HepG2 (cell line): ENCODE measurements around the gene STRIT1. TPM values are rescaled to one million over a fixed set of nuclear protein-coding genes. Genes with fewer than 3 reads are reported as not detected.

Experiments used
- ISX ChIP-seq: sonication (generic); formaldehyde crosslinking; conservative IDR thresholded peaks from 2 replicates; pipeline ENCODE4 v1.5.0; 2020; ENCODE audit warnings: missing genetic modification reagents
- PCBP2 ChIP-seq: fragments of 200-400 bp; formaldehyde crosslinking; optimal IDR thresholded peaks from 2 replicates; pipeline ENCODE3; 2018; ENCODE audit warnings: low read length, low read depth; ENCODE audit not compliant: poor library complexity, severe bottlenecking
- ZNF253 ChIP-seq: sonication (generic); formaldehyde crosslinking; IDR thresholded peaks from 2 replicates; pipeline ENCODE4 v1.8.0; 2022; ENCODE audit warnings: mild to moderate bottlenecking, missing genetic modification reagents, borderline replicate concordance
- ZNF34 ChIP-seq: sonication (generic); formaldehyde crosslinking; IDR thresholded peaks from 2 replicates; pipeline ENCODE4 v1.4.0; 2020; ENCODE audit warnings: mild to moderate bottlenecking, missing genetic modification reagents, borderline replicate concordance
- polyA plus RNA-seq, 8 experiments: library from polyadenylated mRNA; depleted of rRNA in 3 of 8; stranded (reverse) in 7 of 8; unstranded in 1 of 8; fragments of >200 nt; fragmentation: Illumina TruSeq in 4 of 8; extraction: Trizol in 4 of 8; gene quantifications; 2 replicates each; pipeline versions ENCODE4 v1.2.1 to v1.2.3, GENCODE V29; 2011 to 2016; ENCODE audit warnings: low read depth in 4 of 8, missing spikeins in 1 of 8, mixed read lengths in 1 of 8; ENCODE audit not compliant: insufficient read depth in 1 of 8
- total RNA-seq, 5 experiments: library from RNA; depleted of rRNA; stranded (reverse); fragments of >200 nt; fragmentation: Illumina TruSeq; extraction: Trizol; gene quantifications; 2 replicates each; pipeline ENCODE4 v1.2.3, GENCODE V29; 2016; ENCODE audit warnings: low read depth in 1 of 5
- TF ChIP-seq, protein P1 (sequence below): sonication (generic); formaldehyde crosslinking; IDR thresholded peaks from 2 replicates; pipeline ENCODE4 v1.4.0; 2020; ENCODE audit warnings: missing genetic modification reagents, borderline replicate concordance
- TF ChIP-seq, protein P2 (sequence below): sonication (generic); formaldehyde crosslinking; IDR thresholded peaks from 2 replicates; pipeline ENCODE4 v1.4.0; 2020; ENCODE audit warnings: mild to moderate bottlenecking, missing genetic modification reagents
- TF ChIP-seq, protein P3 (sequence below): sonication (generic); formaldehyde crosslinking; IDR thresholded peaks from 2 replicates; pipeline ENCODE4 v1.8.0; 2023; ENCODE audit warnings: mild to moderate bottlenecking, missing genetic modification reagents
- TF ChIP-seq, protein P4 (sequence below): sonication (generic); formaldehyde crosslinking; IDR thresholded peaks from 2 replicates; pipeline ENCODE4 v1.4.0; 2020; ENCODE audit warnings: missing genetic modification reagents

The STRIT1 gene
- total and polyA plus RNA-seq, 2 of the 13 experiments (the other 11 are each of a cell fraction or from before 2014, with no cell fraction given), result not detected

- TF ChIP-seq, protein P1, sequence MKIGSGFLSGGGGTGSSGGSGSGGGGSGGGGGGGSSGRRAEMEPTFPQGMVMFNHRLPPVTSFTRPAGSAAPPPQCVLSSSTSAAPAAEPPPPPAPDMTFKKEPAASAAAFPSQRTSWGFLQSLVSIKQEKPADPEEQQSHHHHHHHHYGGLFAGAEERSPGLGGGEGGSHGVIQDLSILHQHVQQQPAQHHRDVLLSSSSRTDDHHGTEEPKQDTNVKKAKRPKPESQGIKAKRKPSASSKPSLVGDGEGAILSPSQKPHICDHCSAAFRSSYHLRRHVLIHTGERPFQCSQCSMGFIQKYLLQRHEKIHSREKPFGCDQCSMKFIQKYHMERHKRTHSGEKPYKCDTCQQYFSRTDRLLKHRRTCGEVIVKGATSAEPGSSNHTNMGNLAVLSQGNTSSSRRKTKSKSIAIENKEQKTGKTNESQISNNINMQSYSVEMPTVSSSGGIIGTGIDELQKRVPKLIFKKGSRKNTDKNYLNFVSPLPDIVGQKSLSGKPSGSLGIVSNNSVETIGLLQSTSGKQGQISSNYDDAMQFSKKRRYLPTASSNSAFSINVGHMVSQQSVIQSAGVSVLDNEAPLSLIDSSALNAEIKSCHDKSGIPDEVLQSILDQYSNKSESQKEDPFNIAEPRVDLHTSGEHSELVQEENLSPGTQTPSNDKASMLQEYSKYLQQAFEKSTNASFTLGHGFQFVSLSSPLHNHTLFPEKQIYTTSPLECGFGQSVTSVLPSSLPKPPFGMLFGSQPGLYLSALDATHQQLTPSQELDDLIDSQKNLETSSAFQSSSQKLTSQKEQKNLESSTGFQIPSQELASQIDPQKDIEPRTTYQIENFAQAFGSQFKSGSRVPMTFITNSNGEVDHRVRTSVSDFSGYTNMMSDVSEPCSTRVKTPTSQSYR (CRISPR knock-in tag), result no peak
- TF ChIP-seq ISX (CRISPR knock-in tag) (no peak), ZNF34 (CRISPR knock-in tag) (no peak), PCBP2 (no peak), ZNF253 (CRISPR knock-in tag) (no peak)
- TF ChIP-seq, protein P2, sequence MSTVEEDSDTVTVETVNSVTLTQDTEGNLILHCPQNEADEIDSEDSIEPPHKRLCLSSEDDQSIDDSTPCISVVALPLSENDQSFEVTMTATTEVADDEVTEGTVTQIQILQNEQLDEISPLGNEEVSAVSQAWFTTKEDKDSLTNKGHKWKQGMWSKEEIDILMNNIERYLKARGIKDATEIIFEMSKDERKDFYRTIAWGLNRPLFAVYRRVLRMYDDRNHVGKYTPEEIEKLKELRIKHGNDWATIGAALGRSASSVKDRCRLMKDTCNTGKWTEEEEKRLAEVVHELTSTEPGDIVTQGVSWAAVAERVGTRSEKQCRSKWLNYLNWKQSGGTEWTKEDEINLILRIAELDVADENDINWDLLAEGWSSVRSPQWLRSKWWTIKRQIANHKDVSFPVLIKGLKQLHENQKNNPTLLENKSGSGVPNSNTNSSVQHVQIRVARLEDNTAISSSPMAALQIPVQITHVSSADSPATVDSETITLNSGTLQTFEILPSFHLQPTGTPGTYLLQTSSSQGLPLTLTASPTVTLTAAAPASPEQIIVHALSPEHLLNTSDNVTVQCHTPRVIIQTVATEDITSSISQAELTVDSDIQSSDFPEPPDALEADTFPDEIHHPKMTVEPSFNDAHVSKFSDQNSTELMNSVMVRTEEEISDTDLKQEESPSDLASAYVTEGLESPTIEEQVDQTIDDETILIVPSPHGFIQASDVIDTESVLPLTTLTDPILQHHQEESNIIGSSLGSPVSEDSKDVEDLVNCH, result no peak
- TF ChIP-seq, protein P3, sequence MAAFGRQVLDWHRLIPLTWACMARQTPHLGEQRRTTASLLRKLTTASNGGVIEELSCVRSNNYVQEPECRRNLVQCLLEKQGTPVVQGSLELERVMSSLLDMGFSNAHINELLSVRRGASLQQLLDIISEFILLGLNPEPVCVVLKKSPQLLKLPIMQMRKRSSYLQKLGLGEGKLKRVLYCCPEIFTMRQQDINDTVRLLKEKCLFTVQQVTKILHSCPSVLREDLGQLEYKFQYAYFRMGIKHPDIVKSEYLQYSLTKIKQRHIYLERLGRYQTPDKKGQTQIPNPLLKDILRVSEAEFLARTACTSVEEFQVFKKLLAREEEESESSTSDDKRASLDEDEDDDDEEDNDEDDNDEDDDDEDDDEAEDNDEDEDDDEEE (CRISPR knock-in tag), result no peak
- TF ChIP-seq, protein P4, sequence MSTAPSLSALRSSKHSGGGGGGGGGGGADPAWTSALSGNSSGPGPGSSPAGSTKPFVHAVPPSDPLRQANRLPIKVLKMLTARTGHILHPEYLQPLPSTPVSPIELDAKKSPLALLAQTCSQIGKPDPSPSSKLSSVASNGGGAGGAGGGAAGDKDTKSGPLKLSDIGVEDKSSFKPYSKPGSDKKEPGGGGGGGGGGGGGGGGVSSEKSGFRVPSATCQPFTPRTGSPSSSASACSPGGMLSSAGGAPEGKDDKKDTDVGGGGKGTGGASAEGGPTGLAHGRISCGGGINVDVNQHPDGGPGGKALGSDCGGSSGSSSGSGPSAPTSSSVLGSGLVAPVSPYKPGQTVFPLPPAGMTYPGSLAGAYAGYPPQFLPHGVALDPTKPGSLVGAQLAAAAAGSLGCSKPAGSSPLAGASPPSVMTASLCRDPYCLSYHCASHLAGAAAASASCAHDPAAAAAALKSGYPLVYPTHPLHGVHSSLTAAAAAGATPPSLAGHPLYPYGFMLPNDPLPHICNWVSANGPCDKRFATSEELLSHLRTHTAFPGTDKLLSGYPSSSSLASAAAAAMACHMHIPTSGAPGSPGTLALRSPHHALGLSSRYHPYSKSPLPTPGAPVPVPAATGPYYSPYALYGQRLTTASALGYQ (CRISPR knock-in tag), result no peak
Measured at GRCh38 chr3:155252021-155252420, 41.5 kb downstream of the STRIT1 start (continued).
